ENCODE measurements around the gene ST6GALNAC5. TPM values are rescaled to one million over a fixed set of nuclear protein-coding genes. Genes with fewer than 3 reads are reported as not detected.

The ST6GALNAC5 gene
- polyA plus RNA-seq, 1 donor = 6.1 TPM

DNA sequence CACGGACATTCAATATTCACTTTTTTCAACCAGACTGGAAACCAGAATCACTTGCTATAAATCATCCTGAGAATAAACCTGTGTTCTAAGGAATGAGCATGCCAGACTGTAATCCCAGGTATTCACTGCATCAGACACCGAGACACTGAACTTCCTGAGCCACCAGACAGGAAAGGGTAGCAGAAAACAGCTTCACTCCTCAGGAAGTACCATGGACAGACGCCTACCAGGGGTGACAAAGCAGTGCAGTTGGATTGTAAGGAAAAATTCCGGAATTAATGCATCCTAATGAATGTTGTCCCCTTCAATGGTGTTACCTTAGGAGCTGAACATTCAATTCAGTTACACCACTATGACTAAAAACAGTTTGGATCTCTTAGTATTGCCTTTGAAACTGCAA, 195.8 kb downstream of the ST6GALNAC5 start:
- Histone ChIP-seq H3K4me3 (ENCODE audit: low read length) (no peak overlapping the region), H3K27ac (ENCODE audit: low read length) (no peak overlapping the region), H3K27me3 (ENCODE audit: control insufficient read depth, insufficient read depth, low read length) (peaks cover 2% of the 10 kb centered on the region), H3K9me3 (ENCODE audit: control insufficient read depth, low read depth, low read length) (no peaks in the 10 kb centered on the region), H3K36me3 (ENCODE audit: control insufficient read depth, insufficient read depth, low read length) (no peaks in the 10 kb centered on the region), H3K4me1 (ENCODE audit: control insufficient read depth, insufficient read depth, low read length) (no peaks in the 10 kb centered on the region)
- WGBS (ENCODE audit: insufficient coverage, low lambda C conversion rate) = no CpG with 5 or more reads among the region's 4 CpGs
- DNase-seq = no peak

DNA sequence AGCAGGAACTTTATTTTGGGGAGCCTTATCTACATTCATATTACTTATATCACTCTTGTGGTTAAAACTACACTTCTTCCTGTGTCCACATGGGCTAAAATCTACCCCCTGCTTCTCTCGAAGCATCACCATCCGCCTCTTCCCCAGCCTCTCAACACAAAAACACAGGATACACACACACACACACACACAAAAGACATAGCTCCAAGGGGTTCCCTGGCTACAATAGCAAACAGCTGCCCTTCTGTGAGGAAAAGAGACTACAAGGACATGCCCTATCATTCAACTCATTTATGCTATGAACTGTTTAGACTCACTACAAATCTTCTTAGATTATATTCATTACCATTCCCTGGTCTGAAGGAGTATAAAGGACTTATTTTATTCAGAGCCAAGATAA, 197.0 kb downstream of the ST6GALNAC5 start:
- Histone ChIP-seq H3K9me3 (ENCODE audit: control insufficient read depth, low read depth, low read length) (no peaks in the 10 kb centered on the region), H3K4me1 (ENCODE audit: control insufficient read depth, insufficient read depth, low read length) (no peaks in the 10 kb centered on the region), H3K4me3 (ENCODE audit: low read length) (no peak overlapping the region), H3K27ac (ENCODE audit: low read length) (no peak overlapping the region), H3K27me3 (ENCODE audit: control insufficient read depth, insufficient read depth, low read length) (peaks cover 2% of the 10 kb centered on the region), H3K36me3 (ENCODE audit: control insufficient read depth, insufficient read depth, low read length) (no peaks in the 10 kb centered on the region)
- WGBS (ENCODE audit: insufficient coverage, low lambda C conversion rate) = no CpG with 5 or more reads among the region's 2 CpGs
- DNase-seq = no peak

DNA sequence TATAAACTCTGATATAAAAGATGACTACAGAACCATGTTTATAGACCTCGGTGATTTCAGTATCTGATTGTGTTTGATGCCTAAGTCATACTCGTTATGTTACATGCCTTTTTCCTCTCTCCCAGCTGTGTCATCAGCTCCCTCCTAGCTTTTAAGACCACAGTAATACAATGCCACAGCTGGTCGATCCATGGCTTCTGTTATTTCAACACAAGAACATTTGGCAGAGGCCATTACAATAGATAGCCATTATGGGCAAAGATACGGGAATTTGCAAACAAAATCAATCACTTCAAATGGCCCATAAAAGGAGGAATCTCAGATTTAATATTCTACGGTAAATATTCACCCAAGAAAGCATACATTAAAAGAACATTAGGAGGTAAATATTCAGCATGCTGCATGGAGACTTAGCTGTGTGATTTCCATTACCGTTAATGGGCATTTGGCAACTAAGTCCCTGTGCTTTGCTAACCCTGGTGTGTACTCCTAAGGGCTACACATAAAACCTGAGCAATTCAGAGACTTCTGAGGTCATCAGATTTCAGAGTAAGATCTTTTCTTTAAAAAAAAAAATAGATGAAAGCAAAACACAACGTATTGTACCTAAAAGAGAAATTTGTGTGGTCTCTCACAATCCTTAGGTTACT, 198.5 kb downstream of the ST6GALNAC5 start:
- Histone ChIP-seq H3K4me1 (ENCODE audit: control insufficient read depth, insufficient read depth, low read length) (no peaks in the 10 kb centered on the region), H3K4me3 (ENCODE audit: low read length) (no peak overlapping the region), H3K27me3 (ENCODE audit: control insufficient read depth, insufficient read depth, low read length) (no peaks in the 10 kb centered on the region), H3K27ac (ENCODE audit: low read length) (no peak overlapping the region), H3K9me3 (ENCODE audit: control insufficient read depth, low read depth, low read length) (no peaks in the 10 kb centered on the region), H3K36me3 (ENCODE audit: control insufficient read depth, insufficient read depth, low read length) (no peaks in the 10 kb centered on the region)
- DNase-seq = no peak
- 87% methylated on average over 4 of the region's 7 CpGs for WGBS (ENCODE audit: insufficient coverage, low lambda C conversion rate)

DNA sequence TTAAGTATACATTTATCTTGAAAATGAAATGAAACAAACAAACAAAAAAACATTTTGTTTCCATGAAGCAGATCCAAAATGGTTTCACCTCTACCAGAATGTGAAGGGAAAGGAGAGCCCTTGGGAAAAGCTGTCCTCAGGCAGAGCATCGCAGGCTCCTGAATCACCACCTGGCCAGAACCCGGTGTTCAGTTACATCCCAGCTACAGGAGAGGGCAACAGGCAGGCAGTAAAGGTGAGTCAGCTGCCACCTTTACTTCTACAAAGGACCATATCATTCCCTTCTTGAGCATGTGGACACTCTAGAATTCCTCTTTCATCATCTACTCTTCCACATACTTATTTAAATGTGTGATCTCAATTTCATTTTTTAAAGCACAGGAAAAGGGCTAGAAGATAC, 200.7 kb downstream of the ST6GALNAC5 start:
- no peaks in the 10 kb centered on the region for H3K27me3 ChIP-seq (ENCODE audit: control insufficient read depth, insufficient read depth, low read length)
- H3K27ac ChIP-seq (ENCODE audit: low read length) = no peak overlapping the region
- no peaks in the 10 kb centered on the region for H3K4me1 ChIP-seq (ENCODE audit: control insufficient read depth, insufficient read depth, low read length)
- H3K36me3 ChIP-seq (ENCODE audit: control insufficient read depth, insufficient read depth, low read length) = no peaks in the 10 kb centered on the region
- no peak for DNase-seq
- H3K9me3 ChIP-seq (ENCODE audit: control insufficient read depth, low read depth, low read length) = no peaks in the 10 kb centered on the region
- no CpG with 5 or more reads among the region's 2 CpGs for WGBS (ENCODE audit: insufficient coverage, low lambda C conversion rate)
- no peak overlapping the region for H3K4me3 ChIP-seq (ENCODE audit: low read length)

GRCh38 chr1:77076759-77077158, 209.5 kb downstream of the ST6GALNAC5 start:
- no peaks in the 10 kb centered on the region for H3K9me3 ChIP-seq (ENCODE audit: control insufficient read depth, low read depth, low read length)
- no peak for DNase-seq
- no peaks in the 10 kb centered on the region for H3K36me3 ChIP-seq (ENCODE audit: control insufficient read depth, insufficient read depth, low read length)
- H3K4me3 ChIP-seq (ENCODE audit: low read length) = no peak overlapping the region
- H3K27me3 ChIP-seq (ENCODE audit: control insufficient read depth, insufficient read depth, low read length) = no peaks in the 10 kb centered on the region
- H3K4me1 ChIP-seq (ENCODE audit: control insufficient read depth, insufficient read depth, low read length) = no peaks in the 10 kb centered on the region
- H3K27ac ChIP-seq (ENCODE audit: low read length) = no peak overlapping the region
- 60% methylated on average over 1 of the region's 2 CpGs for WGBS (ENCODE audit: insufficient coverage, low lambda C conversion rate)

GRCh38 chr1:77081834-77082233, 214.6 kb downstream of the ST6GALNAC5 start:
- no peak for DNase-seq
- Histone ChIP-seq H3K27ac (ENCODE audit: low read length) (no peak overlapping the region), H3K9me3 (ENCODE audit: control insufficient read depth, low read depth, low read length) (no peaks in the 10 kb centered on the region), H3K4me3 (ENCODE audit: low read length) (no peak overlapping the region), H3K4me1 (ENCODE audit: control insufficient read depth, insufficient read depth, low read length) (no peaks in the 10 kb centered on the region), H3K27me3 (ENCODE audit: control insufficient read depth, insufficient read depth, low read length) (no peaks in the 10 kb centered on the region), H3K36me3 (ENCODE audit: control insufficient read depth, insufficient read depth, low read length) (no peaks in the 10 kb centered on the region)
- no CpG with 5 or more reads among the region's 4 CpGs for WGBS (ENCODE audit: insufficient coverage, low lambda C conversion rate)

DNA sequence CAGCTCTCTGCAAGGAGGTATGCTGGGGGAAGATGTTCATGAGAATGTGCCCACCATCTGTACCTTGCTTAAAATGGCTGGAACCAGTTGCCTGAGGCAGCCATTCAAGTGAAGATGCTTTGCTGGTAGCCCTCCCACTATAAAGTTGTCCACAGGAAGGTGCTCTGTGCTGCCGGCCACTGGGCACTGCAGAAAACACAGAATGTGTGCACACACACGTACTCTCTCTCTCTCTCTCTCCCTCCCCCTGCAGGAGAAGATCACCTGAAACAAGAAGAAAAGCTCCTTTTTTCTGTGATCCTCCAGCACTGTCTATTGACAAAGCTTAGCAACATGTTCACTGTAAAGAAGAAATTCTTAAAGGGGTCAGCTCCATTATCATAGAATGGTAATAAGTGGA, 217.2 kb downstream of the ST6GALNAC5 start:
- no CpG with 5 or more reads among the region's 2 CpGs for WGBS (ENCODE audit: insufficient coverage, low lambda C conversion rate)
- no peak overlapping the region for H3K4me3 ChIP-seq (ENCODE audit: low read length)
- no peaks in the 10 kb centered on the region for H3K36me3 ChIP-seq (ENCODE audit: control insufficient read depth, insufficient read depth, low read length)
- DNase-seq = no peak
- no peaks in the 10 kb centered on the region for H3K4me1 ChIP-seq (ENCODE audit: control insufficient read depth, insufficient read depth, low read length)
- no peaks in the 10 kb centered on the region for H3K9me3 ChIP-seq (ENCODE audit: control insufficient read depth, low read depth, low read length)
- H3K27me3 ChIP-seq (ENCODE audit: control insufficient read depth, insufficient read depth, low read length) = no peaks in the 10 kb centered on the region
- no peak overlapping the region for H3K27ac ChIP-seq (ENCODE audit: low read length)

GRCh38 chr1:77085109-77085508, 217.8 kb downstream of the ST6GALNAC5 start:
- 100% methylated on average over 1 of the region's 1 CpG for WGBS (ENCODE audit: insufficient coverage, low lambda C conversion rate)
- DNase-seq = no peak
- H3K27ac ChIP-seq (ENCODE audit: low read length) = no peak overlapping the region
- H3K4me1 ChIP-seq (ENCODE audit: control insufficient read depth, insufficient read depth, low read length) = no peaks in the 10 kb centered on the region
- H3K36me3 ChIP-seq (ENCODE audit: control insufficient read depth, insufficient read depth, low read length) = no peaks in the 10 kb centered on the region
- no peaks in the 10 kb centered on the region for H3K9me3 ChIP-seq (ENCODE audit: control insufficient read depth, low read depth, low read length)
- H3K27me3 ChIP-seq (ENCODE audit: control insufficient read depth, insufficient read depth, low read length) = no peaks in the 10 kb centered on the region
- H3K4me3 ChIP-seq (ENCODE audit: low read length) = no peak overlapping the region

DNA sequence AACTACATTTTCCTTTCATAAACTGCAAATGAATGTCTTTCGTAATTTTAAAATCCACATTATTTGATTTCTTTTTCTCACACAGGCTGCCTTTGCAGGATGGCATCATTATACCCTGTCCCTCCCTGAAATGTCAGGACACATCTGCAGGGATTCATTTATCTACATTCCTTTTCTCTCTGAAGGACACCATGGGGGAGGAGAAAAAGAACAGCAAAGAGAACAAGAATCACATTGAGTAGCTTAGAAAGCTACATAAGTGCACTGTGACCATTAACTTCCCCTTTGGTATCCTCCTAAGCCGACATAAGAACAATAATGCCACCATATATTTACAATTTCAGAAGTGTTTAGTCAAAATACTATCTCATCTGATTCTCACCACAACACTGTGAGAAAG, 222.5 kb downstream of the ST6GALNAC5 start:
- no peaks in the 10 kb centered on the region for H3K4me1 ChIP-seq (ENCODE audit: control insufficient read depth, insufficient read depth, low read length)
- H3K27me3 ChIP-seq (ENCODE audit: control insufficient read depth, insufficient read depth, low read length) = no peaks in the 10 kb centered on the region
- no peaks in the 10 kb centered on the region for H3K9me3 ChIP-seq (ENCODE audit: control insufficient read depth, low read depth, low read length)
- no peak overlapping the region for H3K27ac ChIP-seq (ENCODE audit: low read length)
- H3K4me3 ChIP-seq (ENCODE audit: low read length) = no peak overlapping the region
- WGBS (ENCODE audit: insufficient coverage, low lambda C conversion rate) = 100% methylated on average over 1 of the region's 2 CpGs
- no peak for DNase-seq
- no peaks in the 10 kb centered on the region for H3K36me3 ChIP-seq (ENCODE audit: control insufficient read depth, insufficient read depth, low read length)

GRCh38 chr1:77095236-77095635, 228.0 kb downstream of the ST6GALNAC5 start:
- no peak for DNase-seq
- no peak overlapping the region for H3K27ac ChIP-seq (ENCODE audit: low read length)
- H3K9me3 ChIP-seq (ENCODE audit: control insufficient read depth, low read depth, low read length) = no peaks in the 10 kb centered on the region
- no peak overlapping the region for H3K4me3 ChIP-seq (ENCODE audit: low read length)
- H3K36me3 ChIP-seq (ENCODE audit: control insufficient read depth, insufficient read depth, low read length) = no peaks in the 10 kb centered on the region
- 88% methylated on average over 1 of the region's 1 CpG for WGBS (ENCODE audit: insufficient coverage, low lambda C conversion rate)
- no peaks in the 10 kb centered on the region for H3K27me3 ChIP-seq (ENCODE audit: control insufficient read depth, insufficient read depth, low read length)
- H3K4me1 ChIP-seq (ENCODE audit: control insufficient read depth, insufficient read depth, low read length) = no peaks in the 10 kb centered on the region

DNA sequence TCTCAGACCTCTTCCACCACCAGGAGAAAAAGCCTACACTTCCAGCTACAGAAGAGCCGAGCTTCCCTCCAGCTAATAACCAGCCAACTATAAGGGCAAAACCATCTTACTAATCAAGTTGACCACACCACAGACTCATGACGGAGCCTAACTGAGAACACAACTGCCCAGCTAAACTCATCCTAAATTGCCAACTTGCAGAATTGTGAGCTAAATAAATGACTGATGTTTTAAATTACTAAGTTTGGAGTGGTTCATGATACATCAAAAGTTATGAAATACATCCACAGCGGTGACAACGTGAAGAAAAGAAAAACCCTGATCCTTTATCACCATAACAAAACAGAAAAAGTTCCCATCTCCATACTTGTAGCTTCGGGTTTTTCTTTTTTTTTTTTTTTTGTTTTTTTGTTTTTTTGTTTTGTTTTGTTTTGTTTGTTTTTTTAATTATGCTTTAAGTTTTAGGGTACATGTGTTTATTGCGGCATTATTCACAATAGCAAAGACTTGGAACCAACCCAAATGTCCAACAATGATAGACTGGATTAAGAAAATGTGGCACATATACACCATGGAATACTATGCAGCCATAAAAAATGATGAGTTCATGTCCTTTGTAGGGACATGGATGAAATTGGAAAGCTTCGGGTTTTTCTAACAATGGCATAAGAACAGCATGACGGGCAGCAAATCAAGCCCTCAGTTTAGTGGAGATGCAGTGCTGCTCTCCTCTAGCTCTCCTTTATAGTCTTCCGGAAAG, 229.4 kb downstream of the ST6GALNAC5 start:
- Histone ChIP-seq H3K4me1 (ENCODE audit: control insufficient read depth, insufficient read depth, low read length) (no peaks in the 10 kb centered on the region), H3K36me3 (ENCODE audit: control insufficient read depth, insufficient read depth, low read length) (no peaks in the 10 kb centered on the region), H3K27me3 (ENCODE audit: control insufficient read depth, insufficient read depth, low read length) (no peaks in the 10 kb centered on the region), H3K9me3 (ENCODE audit: control insufficient read depth, low read depth, low read length) (no peaks in the 10 kb centered on the region), H3K27ac (ENCODE audit: low read length) (no peak overlapping the region), H3K4me3 (ENCODE audit: low read length) (no peak overlapping the region)
- no peak for DNase-seq
- 93% methylated on average over 3 of the region's 9 CpGs for WGBS (ENCODE audit: insufficient coverage, low lambda C conversion rate)

Measured in large intestine (tissue), 3 donors.